NCI-H2029 (cell line): Measurements from ENCODE around the gene PDE7B.
A peak's percentile ranks its signal among the peaks of the same experiment; 100 is the strongest.
"Not testable (repeated sequence)": the region's sequence is repeated elsewhere in the genome, so short reads cannot be mapped to it uniquely, and the experiment has no call there.

ENCODE experiments used
- DNase-seq: peaks from one replicate; lab custom pipeline; 2025; lab: John Stamatoyannopoulos, UW

PDE7B gene

GRCh38 chr6:136188486-136188885 lies 337.0 kb downstream of the PDE7B start:
- DNase-seq, result no peak

- no peak for DNase-seq
Observed at GRCh38 chr6:136189104-136189503, 337.6 kb downstream of the PDE7B start.

- DNase-seq, result no peak
Observed at GRCh38 chr6:136191606-136192312, 340.3 kb downstream of the PDE7B start.

GRCh38 chr6:136192902-136193301 lies 341.4 kb downstream of the PDE7B start:
- no peak for DNase-seq

- DNase-seq, result no peak
Observed at GRCh38 chr6:136201732-136202131, 350.2 kb downstream of the PDE7B start.

GRCh38 chr6:136208783-136209182 lies 357.3 kb downstream of the PDE7B start:
- no peak for DNase-seq

GRCh38 chr6:136209496-136209895 lies 358.0 kb downstream of the PDE7B start:
- DNase-seq, result no peak

- no peak for DNase-seq
Observed at GRCh38 chr6:136210398-136211165, 359.1 kb downstream of the PDE7B start.

- no peak for DNase-seq
Observed at GRCh38 chr6:136212608-136213007, 361.1 kb downstream of the PDE7B start.

GRCh38 chr6:136213012-136213539 lies 361.6 kb downstream of the PDE7B start:
- no peak for DNase-seq

- DNase-seq, result no peak
Observed at GRCh38 chr6:136213853-136214252, 362.4 kb downstream of the PDE7B start.

GRCh38 chr6:136216503-136217401 lies 365.3 kb downstream of the PDE7B start:
- no peak for DNase-seq

- DNase-seq, result not testable (repeated sequence)
Observed at GRCh38 chr6:136224974-136225373, 373.5 kb downstream of the PDE7B start.

GRCh38 chr6:136225496-136225895 lies 374.0 kb downstream of the PDE7B start:
- no peak for DNase-seq

- no peak for DNase-seq
Observed at GRCh38 chr6:136226027-136226673, 374.6 kb downstream of the PDE7B start.

- DNase-seq, result no peak
Observed at GRCh38 chr6:136226674-136227377, 375.3 kb downstream of the PDE7B start.

GRCh38 chr6:136228814-136229213 lies 377.3 kb downstream of the PDE7B start:
- no peak for DNase-seq

GRCh38 chr6:136230219-136230853 lies 378.8 kb downstream of the PDE7B start:
- DNase-seq, result peak; percentile 47

GRCh38 chr6:136232701-136233100 lies 381.2 kb downstream of the PDE7B start:
- no peak for DNase-seq

GRCh38 chr6:136235233-136235564 lies 383.7 kb downstream of the PDE7B start:
- DNase-seq, result peak; percentile 72
